ENCODE measurements around the gene CEMIP2.

GRCh38 chr9:71709384-71709783, 58.9 kb downstream of the CEMIP2 start:
- no peak for TF ChIP-seq CTCF (IDR thresholded peaks at IDR 0.05)
- TF ChIP-seq POLR2A (IDR thresholded peaks at IDR 0.05), result no peak
